GM23338 (cell line): Measurements from ENCODE around the gene SPR. TPM values are rescaled to one million over a fixed set of nuclear protein-coding genes. Genes with fewer than 3 reads are reported as not detected.
A peak's percentile ranks its signal among the peaks of the same experiment; 100 is the strongest.

Experiments
- ATAC-seq: fragments of 200-7000 bp; cut with Tn5 transposase; 3 replicates; pipeline ENCODE4 v1.9.1; 2020
- DNase-seq: peaks from one replicate; pipeline ENCODE4 v3.0.0-alpha.2; 2015; ENCODE audit warnings: low spot score
- H2AFZ ChIP-seq: fragments of 200-600 bp; sonication (generic); 2 replicates; pipeline ENCODE4 v1.8.0; 2016; ENCODE audit warnings: antibody characterized with exemption, mild to moderate bottlenecking, moderate library complexity
- H3F3A ChIP-seq: fragments of 200-600 bp; sonication (generic); replicated peaks from 2 replicates; pipeline ENCODE4 v1.8.0; 2017; ENCODE audit warnings: antibody characterized with exemption, mixed run types, low read depth
- H3K27ac ChIP-seq: fragments of 200-600 bp; sonication (generic); 2 replicates; pipeline ENCODE4 v1.6.1; 2016; ENCODE audit warnings: low read depth
- H3K27me3 ChIP-seq: fragments of 200-600 bp; sonication (generic); 2 replicates; pipeline ENCODE4 v1.8.0; 2016; ENCODE audit warnings: mild to moderate bottlenecking, mixed run types, moderate library complexity; ENCODE audit not compliant: insufficient read depth
- H3K36me3 ChIP-seq: fragments of 200-600 bp; sonication (generic); 2 replicates; pipeline ENCODE4 v1.8.0; 2016; ENCODE audit warnings: mild to moderate bottlenecking; ENCODE audit not compliant: insufficient read depth
- H3K4me1 ChIP-seq: fragments of 200-600 bp; sonication (generic); 2 replicates; pipeline ENCODE4 v1.8.0; 2016; ENCODE audit warnings: mild to moderate bottlenecking, moderate library complexity; ENCODE audit not compliant: insufficient read depth
- H3K4me2 ChIP-seq: fragments of 200-600 bp; sonication (generic); 2 replicates; pipeline ENCODE4 v1.7.1; 2017; ENCODE audit warnings: mixed run types
- H3K4me3 ChIP-seq: fragments of 200-600 bp; sonication (generic); 2 replicates; pipeline ENCODE4 v1.6.1; 2016; ENCODE audit warnings: mixed run types
- H3K79me2 ChIP-seq: fragments of 200-600 bp; sonication (generic); replicated peaks from 2 replicates; pipeline ENCODE4 v1.8.0; 2017; ENCODE audit warnings: mild to moderate bottlenecking; ENCODE audit not compliant: insufficient read depth
- H3K9me2 ChIP-seq: fragments of 200-600 bp; sonication (generic); 2 replicates; pipeline ENCODE4 v1.8.0; 2017; ENCODE audit not compliant: insufficient read depth
- H4K20me1 ChIP-seq: fragments of 200-600 bp; sonication (generic); replicated peaks from 2 replicates; pipeline ENCODE4 v1.8.0; 2017; ENCODE audit warnings: mild to moderate bottlenecking; ENCODE audit not compliant: insufficient read depth
- H3K27ac Mint-ChIP-seq: 2 replicates; pipeline ENCODE4 v1.8.0; 2020; ENCODE audit warnings: inconsistent platforms, mild to moderate bottlenecking, moderate library complexity, mixed read lengths
- H3K27me3 Mint-ChIP-seq: 3 replicates; pipeline ENCODE4 v1.8.0; 2022; ENCODE audit warnings: low read depth, mild to moderate bottlenecking, moderate library complexity, mixed read lengths, inconsistent platforms; ENCODE audit not compliant: insufficient read depth, poor library complexity
- H3K36me3 Mint-ChIP-seq: 3 replicates; pipeline ENCODE4 v1.8.0; 2021; ENCODE audit warnings: low read depth, mild to moderate bottlenecking, inconsistent platforms, moderate library complexity, mixed read lengths
- H3K4me1 Mint-ChIP-seq: 3 replicates; pipeline ENCODE4 v1.8.0; 2020; ENCODE audit warnings: mild to moderate bottlenecking, inconsistent platforms, mixed read lengths
- H3K4me3 Mint-ChIP-seq: 3 replicates; pipeline ENCODE4 v1.8.0; 2021; ENCODE audit warnings: moderate library complexity, mild to moderate bottlenecking, inconsistent platforms, mixed read lengths
- H3K9me3 Mint-ChIP-seq: 3 replicates; pipeline ENCODE4 v1.8.0; 2020; ENCODE audit warnings: moderate library complexity, mild to moderate bottlenecking, inconsistent platforms, mixed read lengths
- CTCF ChIP-seq, 2 experiments: fragments of 200-600 bp in 1 of 2; sonication (generic) in 1 of 2; conservative IDR thresholded peaks; 2 replicates each; pipeline versions ENCODE4 v1.5.1 to v1.6.1; 2016 to 2017; ENCODE audit warnings: antibody characterized with exemption in 2 of 2, low read depth in 2 of 2, mild to moderate bottlenecking in 2 of 2, moderate library complexity in 1 of 2
- ETS1 ChIP-seq: IDR thresholded peaks from 2 replicates; pipeline ENCODE4 v1.6.1; 2016; ENCODE audit warnings: antibody characterized with exemption
- JUNB ChIP-seq: IDR thresholded peaks from one replicate; pipeline ENCODE4 v1.6.1; 2016; ENCODE audit warnings: antibody characterized with exemption; ENCODE audit not compliant: unreplicated experiment
- NANOG ChIP-seq: IDR thresholded peaks from 2 replicates; pipeline ENCODE4 v1.6.1; 2016; ENCODE audit warnings: antibody characterized with exemption, borderline replicate concordance
- POLR2AphosphoS5 ChIP-seq: IDR thresholded peaks from 2 replicates; pipeline ENCODE4 v1.6.1; 2016; ENCODE audit warnings: antibody characterized with exemption, low read depth
- ZNF462 ChIP-seq: fragments of 250-450 bp; sonication (Bioruptor Pico); IDR thresholded peaks from 2 replicates; pipeline ENCODE4 v1.5.0; 2020; ENCODE audit warnings: mild to moderate bottlenecking, moderate library complexity
- polyA plus RNA-seq: library from polyadenylated mRNA; unstranded; fragments of >200 nt; fragmentation: Nextera tagmentation; extraction: Ambion mirVana; gene quantifications from 2 replicates; pipeline ENCODE4 v1.2.1, GENCODE V29; 2016
- total RNA-seq: library from RNA; depleted of rRNA; stranded (reverse); fragments of >200 nt; shearing (Covaris generic); gene quantifications from 2 replicates; pipeline ENCODE4 v1.2.3, GENCODE V29; 2014

SPR gene
- total and polyA plus RNA-seq, 2 experiments from 2014 or later: 10.7 to 15.2 TPM

- TF ChIP-seq JUNB (no peak), POLR2AphosphoS5 (no peak), ZNF462 (CRISPR knock-in tag) (no peak)
Observed at GRCh38 chr2:72916743-72917137, 29.5 kb downstream of the SPR start (continued).

GRCh38 chr2:72917138-72917876 is 30.1 kb downstream of the SPR start, which contains the start of gene EMX1:
Gene EMX1 (plus strand): TSS chr2:72917519. CDS start chr2:72917853, 334 bp downstream.
- Histone ChIP-seq H2AFZ (peak within 1 kb of the TSS; percentile 97), H3K27me3 (peaks cover 99% of the 10 kb centered on the region), H3F3A (peaks cover 28% of the 10 kb centered on the region), H4K20me1 (peaks cover 12% of the 10 kb centered on the region), H3K4me1 (peaks cover 45% of the 10 kb centered on the region), H3K4me3 (peak within 1 kb of the TSS; percentile 56), H3K9me2 (no peaks in the 10 kb centered on the region), H3K27ac (no peak within 1 kb of the TSS), H3K4me2 (peak within 1 kb of the TSS; percentile 96), H3K79me2 (no peaks in the 10 kb centered on the region), H3K36me3 (no peaks in the 10 kb centered on the region)
- H3K27ac Mint-ChIP-seq: no peak within 1 kb of the TSS
- H3K27me3 Mint-ChIP-seq: peaks cover 46% of the 10 kb centered on the region
- H3K36me3 Mint-ChIP-seq: peaks cover 3% of the 10 kb centered on the region; the same call in 1 of the 3 replicates
- peak; percentile 22 for ATAC-seq
- H3K4me1 Mint-ChIP-seq: peaks cover 40% of the 10 kb centered on the region
- peaks cover 3% of the 10 kb centered on the region; the same call in 2 of the 3 replicates for H3K9me3 Mint-ChIP-seq
- peak within 1 kb of the TSS; percentile 87 for H3K4me3 Mint-ChIP-seq
- peak; percentile 91 for DNase-seq
- TF ChIP-seq CTCF (conservative IDR thresholded peaks at IDR 0.05; ENCODE audit: low read depth in 2 of 2): no peak
- TF ChIP-seq ETS1: no peak
- no peak for TF ChIP-seq JUNB
- no peak for TF ChIP-seq NANOG
- no peak for TF ChIP-seq POLR2AphosphoS5
